Activated T-helper 1 cell treated with anti-CD3 and anti-CD28 coated beads, Interleukin-2, amount 50 U/mL, for 16 hours (primary cell): Measurements from ENCODE around the gene DNAH14.
"Not testable (repeated sequence)": the region's sequence is repeated elsewhere in the genome, so short reads cannot be mapped to it uniquely, and the experiment has no call there.

ENCODE experiments used
- DNase-seq, 2 donors: peaks; one replicate each; pipeline ENCODE4 v3.0.0-alpha.2; 2020; ENCODE audit warnings: low read depth in 1 of 2, low spot score in 1 of 2

DNAH14 gene

DNA sequence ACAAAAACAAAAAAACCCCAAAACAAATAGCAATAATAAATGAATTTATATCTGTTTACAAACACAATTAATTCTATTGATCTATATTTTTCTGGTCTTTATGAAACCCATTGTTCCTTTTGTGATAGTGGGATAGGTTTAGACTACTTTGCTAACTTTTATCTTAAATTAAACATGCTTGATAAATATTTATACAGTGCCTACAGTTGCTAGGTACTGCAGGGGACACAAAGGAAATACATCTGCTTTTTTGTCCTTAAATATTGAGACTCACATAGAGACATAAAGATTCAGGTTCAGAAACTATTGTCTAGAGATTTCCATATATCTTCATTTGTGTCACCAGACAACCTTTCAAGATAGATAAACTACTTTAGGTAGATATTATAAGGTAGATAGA, 8.5 kb upstream of the DNAH14 start:
- DNase-seq, result no peak

- no peak for DNase-seq
Measured at GRCh38 chr1:224921354-224921753, 8.1 kb upstream of the DNAH14 start.

DNA sequence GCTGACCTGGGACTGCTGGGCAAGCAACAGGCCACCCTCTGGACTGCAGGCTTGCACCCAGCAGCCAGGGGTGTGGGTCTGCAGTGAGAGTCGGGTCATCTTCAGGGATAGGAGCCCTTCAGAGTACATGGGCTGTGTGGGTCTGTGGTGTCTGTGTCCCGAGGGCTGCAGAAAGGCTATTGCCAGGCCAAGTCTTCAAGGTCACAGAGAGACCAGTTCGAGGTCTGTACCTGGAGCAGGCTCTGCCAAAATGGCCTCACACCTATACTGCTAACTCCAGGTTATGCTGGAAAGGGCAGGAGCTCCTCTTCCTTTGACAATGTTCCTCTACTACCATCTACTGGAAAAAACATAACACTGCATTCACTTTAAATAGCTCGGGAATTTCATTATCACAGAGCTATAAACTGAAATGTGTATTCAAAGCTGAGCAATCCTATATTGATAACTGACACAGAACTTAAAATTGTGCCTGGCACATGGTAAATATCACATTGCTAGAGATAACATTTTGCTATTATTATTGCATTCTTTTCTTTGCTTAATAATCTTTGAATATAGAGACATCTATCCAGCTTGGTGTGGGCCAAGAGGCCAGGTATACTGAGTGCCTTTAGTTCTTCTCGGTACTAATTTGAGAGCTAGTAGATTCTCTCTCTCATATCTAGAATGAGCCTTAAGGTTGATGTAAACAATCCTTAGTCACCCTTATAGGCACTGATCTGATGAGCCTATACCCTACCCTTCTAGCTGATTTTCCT, 6.9 kb upstream of the DNAH14 start:
- no peak for DNase-seq

DNA sequence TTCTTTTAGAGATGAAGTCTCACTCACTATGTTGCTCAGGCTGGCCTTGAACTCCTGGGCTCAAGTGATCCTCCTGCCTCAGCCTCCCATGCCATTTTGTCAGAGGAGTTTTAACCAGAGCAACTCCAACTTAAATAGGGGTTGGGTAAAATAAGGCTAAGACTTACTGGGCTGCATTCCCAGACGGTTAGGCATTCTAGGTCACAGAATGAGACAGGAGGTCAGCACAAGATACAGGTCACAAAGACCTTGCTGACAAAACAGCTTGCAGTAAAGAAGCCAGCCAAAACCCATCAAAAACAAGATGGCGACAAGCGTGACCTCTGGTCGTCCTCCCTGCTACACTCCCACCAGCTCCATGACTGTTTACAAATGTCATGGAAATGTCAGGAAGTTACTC, 5.7 kb upstream of the DNAH14 start:
- DNase-seq, result no peak

- DNase-seq, result not testable (repeated sequence)
Measured at GRCh38 chr1:224927631-224928030, 1.8 kb upstream of the DNAH14 start.

GRCh38 chr1:224928906-224929305, 569 bp upstream of the DNAH14 start:
- no peak for DNase-seq

DNA sequence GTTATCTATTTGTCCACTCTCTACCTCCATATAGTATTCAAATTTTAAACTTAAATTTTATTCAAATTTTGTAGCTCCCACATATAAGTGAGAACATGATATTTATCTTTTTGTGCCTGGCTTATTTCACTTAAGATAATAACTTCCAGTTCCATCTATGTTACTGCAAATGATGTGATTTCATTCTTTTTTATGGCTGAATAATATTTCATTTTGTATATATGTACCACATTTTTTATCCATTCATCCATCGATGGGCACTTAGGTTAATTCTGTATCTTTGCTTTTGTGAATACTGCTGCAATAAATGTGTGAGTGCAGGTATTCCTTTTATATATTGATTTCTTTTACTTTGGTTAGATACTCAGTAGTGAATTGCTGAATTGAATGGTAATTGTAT, 2.1 kb downstream of the DNAH14 start:
- DNase-seq, result no peak

DNA sequence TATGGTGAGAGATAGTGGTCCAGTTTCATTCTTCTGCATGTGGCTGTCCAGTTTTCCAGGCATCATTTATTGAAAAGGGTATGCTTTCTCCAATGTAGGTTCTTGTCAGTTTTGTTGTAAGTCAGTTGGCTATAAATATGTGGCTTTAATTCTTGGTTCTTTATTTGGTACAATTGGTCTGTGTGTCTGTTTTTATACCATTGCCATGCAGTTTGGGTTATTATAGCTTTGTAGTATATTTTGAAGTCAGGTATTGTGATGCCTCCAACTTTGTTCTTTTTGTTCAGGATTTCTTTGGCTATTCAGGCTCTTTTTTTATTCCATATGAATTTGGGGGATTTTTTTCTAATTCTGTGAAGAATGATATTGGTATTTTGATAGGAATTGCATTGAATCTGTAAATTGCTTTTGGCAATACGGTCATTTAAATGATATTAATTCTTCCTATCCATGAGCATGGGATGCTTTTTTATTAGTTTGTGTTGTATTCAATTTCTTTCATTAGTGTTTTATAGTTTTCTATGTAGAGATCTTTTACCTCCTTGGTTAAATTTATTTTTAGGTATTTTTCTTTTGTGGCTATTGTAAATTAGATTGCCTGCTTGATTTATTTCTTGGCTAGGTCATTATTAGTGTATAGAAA, 3.3 kb downstream of the DNAH14 start:
- DNase-seq, result no peak

- DNase-seq, result no peak
Measured at GRCh38 chr1:224933584-224933983, 4.1 kb downstream of the DNAH14 start.

GRCh38 chr1:224938652-224939051, 9.2 kb downstream of the DNAH14 start:
- DNase-seq, result no peak

GRCh38 chr1:224939844-224940425, 10.5 kb downstream of the DNAH14 start:
- DNase-seq, result no peak

- not testable (repeated sequence) for DNase-seq
Measured at GRCh38 chr1:224940735-224941134, 11.3 kb downstream of the DNAH14 start.

- DNase-seq, result not testable (repeated sequence)
Measured at GRCh38 chr1:224945651-224946348, 16.3 kb downstream of the DNAH14 start.

GRCh38 chr1:224946349-224946691, 16.8 kb downstream of the DNAH14 start:
- DNase-seq, result not testable (repeated sequence)

DNA sequence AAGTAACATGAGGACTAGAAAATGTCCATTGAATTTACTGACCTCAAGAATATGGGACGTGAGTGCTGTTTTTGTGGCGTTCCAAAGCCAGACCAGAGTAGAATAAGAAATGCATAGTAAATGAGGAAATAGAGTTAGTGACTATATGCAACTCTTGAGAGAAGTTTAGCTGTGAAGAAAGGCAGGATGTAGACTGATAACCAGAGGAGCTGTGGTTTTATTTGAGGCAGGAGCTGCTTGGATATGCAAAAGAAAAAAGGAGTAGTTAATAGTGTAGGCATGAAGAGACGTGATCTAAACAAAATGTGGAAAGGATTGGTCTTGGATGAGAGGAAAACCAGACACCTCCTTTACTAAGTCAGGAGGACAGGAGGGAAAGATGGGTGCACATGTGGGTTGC, 28.2 kb downstream of the DNAH14 start:
- no peak for DNase-seq

DNA sequence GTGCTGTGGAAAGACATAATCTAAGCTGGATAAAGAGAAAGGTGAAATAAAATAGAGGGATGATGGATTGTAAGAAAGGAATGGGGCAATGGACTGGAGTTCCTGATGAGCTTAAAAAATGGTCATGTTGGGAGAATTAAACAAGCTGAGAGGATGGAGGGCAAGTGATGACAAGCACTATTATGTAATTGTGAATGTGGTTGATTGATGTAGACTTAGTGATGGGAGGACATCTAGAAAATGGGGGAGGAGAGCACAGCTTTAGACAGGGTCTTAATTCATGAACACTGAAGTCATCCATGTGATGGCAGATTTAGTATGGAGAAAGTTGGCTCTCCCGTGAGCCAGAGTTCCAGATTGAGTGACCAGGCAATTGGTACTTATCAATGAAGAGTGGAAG, 29.0 kb downstream of the DNAH14 start:
- DNase-seq, result no peak

- no peak for DNase-seq
Measured at GRCh38 chr1:224959115-224959514, 29.6 kb downstream of the DNAH14 start.

DNA sequence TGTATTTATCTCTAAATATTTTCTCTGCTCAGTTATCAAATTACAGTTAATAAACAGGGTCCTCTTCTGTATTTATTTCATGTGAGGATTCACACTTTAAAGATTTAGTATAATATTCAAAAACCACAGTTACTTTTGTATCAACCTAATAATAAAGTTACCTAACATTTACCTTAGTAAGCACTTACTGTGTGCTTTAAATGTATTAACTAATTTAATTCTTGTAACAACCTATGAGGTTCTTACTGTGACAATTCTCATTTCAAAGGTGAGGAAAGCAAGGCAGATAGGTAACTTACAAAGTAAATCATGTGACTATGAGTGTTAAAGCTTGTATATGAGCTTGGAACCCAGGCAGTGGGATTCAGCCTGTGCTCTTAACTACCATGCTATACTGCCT, 30.2 kb downstream of the DNAH14 start:
- DNase-seq, result no peak

- DNase-seq, result no peak
Measured at GRCh38 chr1:224980181-224980580, 50.7 kb downstream of the DNAH14 start.

DNA sequence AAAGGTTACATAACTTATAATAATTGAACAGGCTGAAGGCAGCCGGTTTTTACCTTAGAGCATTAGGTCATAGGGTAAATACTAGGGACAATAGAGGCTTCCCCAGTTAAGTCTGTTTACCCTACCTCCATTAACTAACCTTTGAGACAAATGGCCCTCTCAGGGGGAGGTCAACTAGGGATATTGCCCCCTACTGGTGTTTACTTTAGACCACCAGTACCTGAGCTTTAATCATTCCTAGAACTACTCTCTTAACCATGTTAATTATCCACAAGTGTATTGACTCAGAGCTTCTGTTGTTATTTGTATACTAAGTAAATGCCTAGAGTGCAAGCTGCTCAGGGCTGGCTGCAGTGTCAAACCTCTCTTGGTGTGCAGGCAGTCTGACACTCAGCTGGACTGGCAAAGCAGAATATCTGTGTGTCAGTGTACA, 52.5 kb downstream of the DNAH14 start:
- not testable (repeated sequence) for DNase-seq

DNA sequence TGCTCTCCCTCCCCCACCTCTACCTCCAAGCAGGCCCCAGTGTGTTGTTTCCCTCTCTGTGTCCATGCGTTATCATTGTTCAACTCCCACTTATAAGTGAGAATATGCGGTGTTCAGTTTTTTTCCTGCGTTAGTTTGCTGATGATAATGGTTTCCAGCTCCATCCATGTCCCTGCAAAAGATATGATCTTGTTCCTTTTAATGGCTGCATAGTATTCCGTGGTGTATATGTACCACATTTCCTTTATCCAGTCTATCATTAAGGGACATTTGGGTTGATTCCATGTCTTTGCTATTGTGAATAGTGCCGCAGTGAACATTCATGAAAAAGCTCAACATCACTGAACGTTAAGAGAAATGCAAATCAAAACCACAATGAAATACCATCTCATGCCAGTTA, 58.6 kb downstream of the DNAH14 start:
- no peak for DNase-seq

DNA sequence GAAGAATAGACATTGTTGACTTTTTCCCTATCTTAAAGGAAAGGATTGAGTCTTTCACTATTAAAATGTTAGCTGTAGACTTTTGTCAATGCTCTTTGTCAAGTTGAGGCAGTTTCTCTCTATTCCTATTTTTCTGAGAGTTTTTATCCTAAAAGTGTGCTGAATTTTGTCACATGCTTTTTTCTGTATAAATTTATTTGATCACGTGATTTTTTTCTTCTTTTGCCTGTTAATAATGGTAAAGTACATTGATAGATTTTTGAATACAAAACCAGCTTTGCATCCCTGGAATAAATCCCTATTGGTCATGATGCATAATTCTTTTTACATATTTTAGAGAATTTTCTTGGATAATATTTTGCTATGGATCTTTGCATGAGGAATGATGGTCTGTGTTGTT, 60.1 kb downstream of the DNAH14 start:
- no peak for DNase-seq
